HepG2 (cell line): ENCODE data around the gene CNIH3. TPM values are rescaled to one million over a fixed set of nuclear protein-coding genes. Genes with fewer than 3 reads are reported as not detected.

Experiments used
- ATAC-seq: fragments of 200-7000 bp; cut with Tn5 transposase; 3 replicates; pipeline ENCODE4 v1.9.1; 2020; ENCODE audit warnings: mild to moderate bottlenecking, moderate library complexity
- BruUV-seq: library from RNA; stranded (reverse); fragments of 400-500 nt; replicated peaks from 2 replicates; lab custom pipeline; 2021; lab: Mats Ljungman, UMichigan
- CTCF ChIA-PET: fragments of 300-600 bp; formaldehyde crosslinking; extraction: SDS; loops from one replicate; lab custom pipeline; 2021; ENCODE audit warnings: low total read pairs, inconsistent platforms, low intra/inter-chr PET ratio; lab: Yijun Ruan, JAX
- POLR2A ChIA-PET: fragments of 350-600 bp; sonication (Branson Sonifier 250); formaldehyde crosslinking; loops from one replicate; lab custom pipeline; 2020; ENCODE audit warnings: antibody characterized with exemption, inconsistent platforms; lab: Yijun Ruan, JAX
- DNase-seq: peaks from one replicate; pipeline ENCODE4 v3.0.0-alpha.2; 2015; ENCODE audit warnings: low spot score
- FAIRE-seq: peaks from 3 replicates; lab custom pipeline; 2011; peaks lifted over from hg19 to GRCh38; lab: Jason Lieb, UNC
- H2AFZ ChIP-seq: one replicate; pipeline ENCODE4 v1.6.1; 2011; ENCODE audit warnings: low read length, inconsistent platforms
- H3K27ac ChIP-seq: fragments of 300-600 bp; 3 replicates; pipeline ENCODE4 v1.8.0; 2011; ENCODE audit warnings: mixed run types, mild to moderate bottlenecking, mixed read lengths, low read length, inconsistent platforms; ENCODE audit not compliant: insufficient read depth; ENCODE audit errors: extremely low read length
- H3K27me3 ChIP-seq, 2 experiments: fragments of 200-600 bp in 1 of 2; 2 replicates in 1 of 2; 3 replicates in 1 of 2; pipeline versions ENCODE4 v1.6.0 to v1.8.0; 2011; ENCODE audit warnings: low read length in 2 of 2, mild to moderate bottlenecking in 2 of 2, moderate library complexity in 2 of 2, inconsistent platforms in 1 of 2; ENCODE audit not compliant: insufficient read depth in 2 of 2, control insufficient read depth in 1 of 2
- H3K36me3 ChIP-seq, 2 experiments: fragments of 200-600 bp in 1 of 2; replicated peaks in 1 of 2; 2 replicates in 1 of 2; 3 replicates in 1 of 2; pipeline versions ENCODE4 v1.5.1 to v1.8.0; 2011; ENCODE audit warnings: low read length in 2 of 2, inconsistent platforms in 1 of 2; ENCODE audit not compliant: insufficient read depth in 2 of 2, control insufficient read depth in 1 of 2
- H3K4me1 ChIP-seq: 2 replicates; pipeline ENCODE4 v1.5.1; 2012; ENCODE audit warnings: low read length, inconsistent platforms; ENCODE audit not compliant: insufficient read depth
- H3K4me2 ChIP-seq: 2 replicates; pipeline ENCODE4 v1.6.0; 2011; ENCODE audit warnings: low read depth, low read length, inconsistent platforms
- H3K4me3 ChIP-seq, 3 experiments: fragments of 200-600 bp in 1 of 3; sonication (generic), shearing (Covaris generic) in 1 of 3; replicated peaks in 1 of 3; 2 replicates each; pipeline ENCODE4 v1.5.1; 2011 to 2016; ENCODE audit warnings: low read length in 3 of 3, inconsistent platforms in 2 of 3, low read depth in 2 of 3, mild to moderate bottlenecking in 2 of 3, control low read depth in 1 of 3, mixed read lengths in 1 of 3; ENCODE audit not compliant: insufficient read depth in 1 of 3
- H3K79me2 ChIP-seq: one replicate; pipeline ENCODE4 v1.6.1; 2011; ENCODE audit warnings: low read length, inconsistent platforms; ENCODE audit not compliant: insufficient read depth
- H3K9ac ChIP-seq: 2 replicates; pipeline ENCODE4 v1.6.0; 2011; ENCODE audit warnings: mild to moderate bottlenecking, low read depth, low read length, inconsistent platforms; ENCODE audit not compliant: insufficient read depth
- H3K9me3 ChIP-seq: 2 replicates; pipeline ENCODE4 v1.5.1; 2012; ENCODE audit warnings: mild to moderate bottlenecking, low read length
- H4K20me1 ChIP-seq: 2 replicates; pipeline ENCODE4 v1.6.0; 2011; ENCODE audit warnings: inconsistent platforms, mild to moderate bottlenecking, low read length, moderate library complexity; ENCODE audit not compliant: insufficient read depth
- CC2D1A ChIP-seq: sonication (generic); formaldehyde crosslinking; IDR thresholded peaks from 2 replicates; pipeline ENCODE4 v1.8.1; 2023; ENCODE audit warnings: mild to moderate bottlenecking, missing genetic modification reagents
- DNMT1 ChIP-seq: sonication (generic); formaldehyde crosslinking; IDR thresholded peaks from 2 replicates; pipeline ENCODE4 v1.5.1; 2020; ENCODE audit warnings: mild to moderate bottlenecking, missing genetic modification reagents
- FOXC1 ChIP-seq: sonication (generic); formaldehyde crosslinking; IDR thresholded peaks from 2 replicates; pipeline ENCODE4 v1.8.0; 2022; ENCODE audit warnings: mild to moderate bottlenecking, missing genetic modification reagents, borderline replicate concordance
- HOXA5 ChIP-seq: sonication (generic); formaldehyde crosslinking; IDR thresholded peaks from 2 replicates; pipeline ENCODE4 v1.4.0; 2020; ENCODE audit warnings: missing genetic modification reagents
- HOXA9 ChIP-seq: sonication (generic); formaldehyde crosslinking; IDR thresholded peaks from 2 replicates; pipeline ENCODE4 v1.8.1; 2022; ENCODE audit warnings: missing genetic modification reagents, mild to moderate bottlenecking, moderate library complexity, borderline replicate concordance
- NCOA1 ChIP-seq: sonication (generic); formaldehyde crosslinking; IDR thresholded peaks from 2 replicates; pipeline ENCODE4 v1.9.0; 2021; ENCODE audit warnings: missing genetic modification reagents
- PLRG1 ChIP-seq: fragments of 450-650 bp; conservative IDR thresholded peaks from 2 replicates; pipeline ENCODE4 v1.6.1; 2016
- SAFB2 ChIP-seq: sonication (generic); formaldehyde crosslinking; IDR thresholded peaks from 2 replicates; pipeline ENCODE4 v1.5.1; 2020; ENCODE audit warnings: missing genetic modification reagents, low read depth, mild to moderate bottlenecking, borderline replicate concordance
- TIGD3 ChIP-seq: sonication (generic); formaldehyde crosslinking; IDR thresholded peaks from 2 replicates; pipeline ENCODE4 v1.5.1; 2020; ENCODE audit warnings: mild to moderate bottlenecking, missing genetic modification reagents, borderline replicate concordance
- YY1 ChIP-seq: IDR thresholded peaks from 2 replicates; pipeline ENCODE4 v1.6.1; 2011; ENCODE audit warnings: low read length, low read depth, moderate library complexity, mild to moderate bottlenecking; ENCODE audit not compliant: insufficient read depth, insufficient replicate concordance
- ZNF414 ChIP-seq: sonication (generic); formaldehyde crosslinking; IDR thresholded peaks from 2 replicates; pipeline ENCODE4 v1.5.0; 2020; ENCODE audit warnings: missing genetic modification reagents
- ZNF720 ChIP-seq: sonication (generic); formaldehyde crosslinking; IDR thresholded peaks from 2 replicates; pipeline ENCODE4 v1.4.0; 2020; ENCODE audit warnings: missing genetic modification reagents
- ZNF878 ChIP-seq: sonication (generic); formaldehyde crosslinking; IDR thresholded peaks from 2 replicates; pipeline ENCODE4 v1.8.1; 2023; ENCODE audit warnings: mild to moderate bottlenecking, missing genetic modification reagents, moderate library complexity
- WGBS: methylation state at CpG from one replicate; pipeline ENCODE4 v1.1.6; 2017; ENCODE audit warnings: low lambda C conversion rate; 5-methylcytosine and 5-hydroxymethylcytosine counted together
- in situ Hi-C: cut with HindIII; loops from 2 replicates; pipeline ENCODE4 v1.10.0; 2017; ENCODE audit warnings: low pct_unique_long_range_greater_than_20kb; ENCODE audit not compliant: extremely low pct_ligation_motif_present
- intact Hi-C: fragments of 100-400 bp; cut with micrococcal nuclease; formaldehyde crosslinking; loops from one replicate; pipeline ENCODE4 v1.10.0; 2022; ENCODE audit not compliant: unreplicated experiment
- polyA plus RNA-seq, 8 experiments: library from polyadenylated mRNA; depleted of rRNA in 3 of 8; stranded (reverse) in 7 of 8; unstranded in 1 of 8; fragments of >200 nt; fragmentation: Illumina TruSeq in 4 of 8; extraction: Trizol in 4 of 8; gene quantifications; 2 replicates each; pipeline versions ENCODE4 v1.2.1 to v1.2.3, GENCODE V29; 2011 to 2016; ENCODE audit warnings: low read depth in 4 of 8, missing spikeins in 1 of 8, mixed read lengths in 1 of 8; ENCODE audit not compliant: insufficient read depth in 1 of 8
- total RNA-seq, 5 experiments: library from RNA; depleted of rRNA; stranded (reverse); fragments of >200 nt; fragmentation: Illumina TruSeq; extraction: Trizol; gene quantifications; 2 replicates each; pipeline ENCODE4 v1.2.3, GENCODE V29; 2016; ENCODE audit warnings: low read depth in 1 of 5
- TF ChIP-seq, protein P1 (sequence below): IDR thresholded peaks from 2 replicates; pipeline ENCODE4 v1.6.1; 2016; ENCODE audit warnings: low read depth, borderline replicate concordance
- TF ChIP-seq, protein P2 (sequence below): sonication (generic); formaldehyde crosslinking; IDR thresholded peaks from 2 replicates; pipeline ENCODE4 v1.4.0; 2020; ENCODE audit warnings: missing genetic modification reagents
- TF ChIP-seq, protein P3 (sequence below): sonication (generic); formaldehyde crosslinking; conservative IDR thresholded peaks from 2 replicates; pipeline ENCODE4 v1.8.0; 2022; ENCODE audit warnings: low read depth, missing genetic modification reagents
- TF ChIP-seq, protein P4 (sequence below): sonication (generic); formaldehyde crosslinking; IDR thresholded peaks from 2 replicates; pipeline ENCODE4 v1.4.0; 2020; ENCODE audit warnings: missing genetic modification reagents

The CNIH3 gene
- total and polyA plus RNA-seq, 2 of the 13 experiments (the other 11 are each of a cell fraction or from before 2014, with no cell fraction given), result 0.36 to 1.1 TPM

GRCh38 chr1:224745394-224745793 is 129.3 kb downstream of the CNIH3 start (continued):
- TF ChIP-seq HOXA9 (CRISPR knock-in tag) (no peak), ZNF878 (CRISPR knock-in tag) (no peak), YY1 (no peak)

DNA sequence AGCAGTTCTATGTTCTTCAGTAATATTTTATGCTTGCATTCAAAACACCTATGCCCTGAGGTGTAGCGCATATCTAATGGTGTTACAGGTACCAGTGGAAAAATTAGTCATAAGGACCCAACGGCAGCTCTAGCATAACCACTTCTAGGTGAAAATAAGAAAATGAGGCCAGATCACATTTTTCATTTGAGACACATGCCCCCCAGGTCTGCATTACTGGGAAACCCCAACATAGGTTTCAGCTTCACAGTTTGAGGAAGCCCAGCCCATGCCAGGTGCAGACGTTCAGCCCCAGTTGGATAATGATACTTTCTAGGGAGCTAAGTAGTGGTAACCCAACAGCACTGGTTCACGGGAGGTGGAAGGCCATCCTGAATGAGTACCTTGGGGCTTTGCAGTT is 129.8 kb downstream of the CNIH3 start:
- no peak overlapping the region for H3K4me2 ChIP-seq
- in situ Hi-C loops, result no loop called here

More for the DNA sequence above, 129.8 kb downstream of the CNIH3 start:
- POLR2A ChIA-PET, result no interaction called here
- TF ChIP-seq, protein P1, sequence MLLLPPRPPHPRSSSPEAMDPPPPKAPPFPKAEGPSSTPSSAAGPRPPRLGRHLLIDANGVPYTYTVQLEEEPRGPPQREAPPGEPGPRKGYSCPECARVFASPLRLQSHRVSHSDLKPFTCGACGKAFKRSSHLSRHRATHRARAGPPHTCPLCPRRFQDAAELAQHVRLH (CRISPR knock-in tag), result no peak
- no peak for TF ChIP-seq TIGD3 (CRISPR knock-in tag)
- no peak for TF ChIP-seq ZNF720 (CRISPR knock-in tag)
- TF ChIP-seq, protein P2, sequence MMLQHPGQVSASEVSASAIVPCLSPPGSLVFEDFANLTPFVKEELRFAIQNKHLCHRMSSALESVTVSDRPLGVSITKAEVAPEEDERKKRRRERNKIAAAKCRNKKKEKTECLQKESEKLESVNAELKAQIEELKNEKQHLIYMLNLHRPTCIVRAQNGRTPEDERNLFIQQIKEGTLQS (CRISPR knock-in tag), result no peak
- no peak for TF ChIP-seq FOXC1 (CRISPR knock-in tag)
- TF ChIP-seq, protein P3, sequence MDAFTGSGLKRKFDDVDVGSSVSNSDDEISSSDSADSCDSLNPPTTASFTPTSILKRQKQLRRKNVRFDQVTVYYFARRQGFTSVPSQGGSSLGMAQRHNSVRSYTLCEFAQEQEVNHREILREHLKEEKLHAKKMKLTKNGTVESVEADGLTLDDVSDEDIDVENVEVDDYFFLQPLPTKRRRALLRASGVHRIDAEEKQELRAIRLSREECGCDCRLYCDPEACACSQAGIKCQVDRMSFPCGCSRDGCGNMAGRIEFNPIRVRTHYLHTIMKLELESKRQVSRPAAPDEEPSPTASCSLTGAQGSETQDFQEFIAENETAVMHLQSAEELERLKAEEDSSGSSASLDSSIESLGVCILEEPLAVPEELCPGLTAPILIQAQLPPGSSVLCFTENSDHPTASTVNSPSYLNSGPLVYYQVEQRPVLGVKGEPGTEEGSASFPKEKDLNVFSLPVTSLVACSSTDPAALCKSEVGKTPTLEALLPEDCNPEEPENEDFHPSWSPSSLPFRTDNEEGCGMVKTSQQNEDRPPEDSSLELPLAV, result no peak
- TF ChIP-seq ZNF414 (CRISPR knock-in tag), result no peak
- no peak for TF ChIP-seq HOXA5 (CRISPR knock-in tag)
- TF ChIP-seq, protein P4, sequence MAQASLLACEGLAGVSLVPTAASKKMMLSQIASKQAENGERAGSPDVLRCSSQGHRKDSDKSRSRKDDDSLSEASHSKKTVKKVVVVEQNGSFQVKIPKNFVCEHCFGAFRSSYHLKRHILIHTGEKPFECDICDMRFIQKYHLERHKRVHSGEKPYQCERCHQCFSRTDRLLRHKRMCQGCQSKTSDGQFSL (CRISPR knock-in tag), result no peak
- TF ChIP-seq DNMT1 (CRISPR knock-in tag), result no peak
- TF ChIP-seq PLRG1, result no peak
- no peak for TF ChIP-seq SAFB2 (CRISPR knock-in tag)
- no peak for TF ChIP-seq NCOA1 (CRISPR knock-in tag)
- TF ChIP-seq CC2D1A (CRISPR knock-in tag), result no peak
- TF ChIP-seq, all 625 proteins: peak for 0
- Histone ChIP-seq H3K36me3 (no peaks in the 10 kb centered on the region), H3K9me3 (no peaks in the 10 kb centered on the region), H4K20me1 (no peaks in the 10 kb centered on the region), H3K27ac (no peak overlapping the region), H3K27me3 (peaks cover 0 to 4% of the 10 kb centered on the region in 2 experiments; a peak in 1 of 5 replicates), H2AFZ (no peak overlapping the region), H3K9ac (no peak overlapping the region), H3K4me3 (no peak overlapping the region), H3K4me1 (no peaks in the 10 kb centered on the region), H3K79me2 (no peaks in the 10 kb centered on the region)
- ATAC-seq (no peak), FAIRE-seq (no peak), DNase-seq (no peak)
- intact Hi-C loops, result no loop called here
- CTCF ChIA-PET, result no interaction called here
- BruUV-seq, result no TSS peak
- WGBS, result 29% methylated on average over 4 of the region's 4 CpGs
